ENCODE results near the gene NAGPA.

- TF ChIP-seq, protein P1, sequence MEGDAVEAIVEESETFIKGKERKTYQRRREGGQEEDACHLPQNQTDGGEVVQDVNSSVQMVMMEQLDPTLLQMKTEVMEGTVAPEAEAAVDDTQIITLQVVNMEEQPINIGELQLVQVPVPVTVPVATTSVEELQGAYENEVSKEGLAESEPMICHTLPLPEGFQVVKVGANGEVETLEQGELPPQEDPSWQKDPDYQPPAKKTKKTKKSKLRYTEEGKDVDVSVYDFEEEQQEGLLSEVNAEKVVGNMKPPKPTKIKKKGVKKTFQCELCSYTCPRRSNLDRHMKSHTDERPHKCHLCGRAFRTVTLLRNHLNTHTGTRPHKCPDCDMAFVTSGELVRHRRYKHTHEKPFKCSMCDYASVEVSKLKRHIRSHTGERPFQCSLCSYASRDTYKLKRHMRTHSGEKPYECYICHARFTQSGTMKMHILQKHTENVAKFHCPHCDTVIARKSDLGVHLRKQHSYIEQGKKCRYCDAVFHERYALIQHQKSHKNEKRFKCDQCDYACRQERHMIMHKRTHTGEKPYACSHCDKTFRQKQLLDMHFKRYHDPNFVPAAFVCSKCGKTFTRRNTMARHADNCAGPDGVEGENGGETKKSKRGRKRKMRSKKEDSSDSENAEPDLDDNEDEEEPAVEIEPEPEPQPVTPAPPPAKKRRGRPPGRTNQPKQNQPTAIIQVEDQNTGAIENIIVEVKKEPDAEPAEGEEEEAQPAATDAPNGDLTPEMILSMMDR (IDR thresholded peaks at IDR 0.05; ENCODE audit: low read length): no peak
- TF ChIP-seq EZH2 (IDR thresholded peaks at IDR 0.05; ENCODE audit: borderline replicate concordance, low read length): no peak
These were observed 57.7 kb downstream of the NAGPA start for GRCh38 chr16:4976079-4976478.

All from OCI-LY1 (cell line).